ENCODE data around the gene SETD4. TPM values are rescaled to one million over a fixed set of nuclear protein-coding genes. Genes with fewer than 3 reads are reported as not detected.

SETD4 gene
- total RNA-seq, 3 donors from 2014 or later (not counting 1 experiment from before 2014, with no cell fraction given), result 19.1 to 29.3 (median 22.5) TPM

- no peaks in the 10 kb centered on the region for H3K4me1 ChIP-seq (ENCODE audit: control insufficient read depth, insufficient read depth, low read length)
- H3K9me3 ChIP-seq (ENCODE audit: control insufficient read depth, insufficient read depth, low read length), result no peaks in the 10 kb centered on the region
- H3K4me3 Mint-ChIP-seq, result no peak overlapping the region
- no peak overlapping the region for H3K4me3 ChIP-seq (ENCODE audit: low read length)
- no peaks in the 10 kb centered on the region for H3K9me3 Mint-ChIP-seq
- no peak overlapping the region for H3K27ac Mint-ChIP-seq
- peaks cover 2% of the 10 kb centered on the region for H3K27me3 ChIP-seq (ENCODE audit: control insufficient read depth, insufficient read depth, low read length)
- no peaks in the 10 kb centered on the region for H3K4me1 Mint-ChIP-seq
- TF ChIP-seq, protein P1, sequence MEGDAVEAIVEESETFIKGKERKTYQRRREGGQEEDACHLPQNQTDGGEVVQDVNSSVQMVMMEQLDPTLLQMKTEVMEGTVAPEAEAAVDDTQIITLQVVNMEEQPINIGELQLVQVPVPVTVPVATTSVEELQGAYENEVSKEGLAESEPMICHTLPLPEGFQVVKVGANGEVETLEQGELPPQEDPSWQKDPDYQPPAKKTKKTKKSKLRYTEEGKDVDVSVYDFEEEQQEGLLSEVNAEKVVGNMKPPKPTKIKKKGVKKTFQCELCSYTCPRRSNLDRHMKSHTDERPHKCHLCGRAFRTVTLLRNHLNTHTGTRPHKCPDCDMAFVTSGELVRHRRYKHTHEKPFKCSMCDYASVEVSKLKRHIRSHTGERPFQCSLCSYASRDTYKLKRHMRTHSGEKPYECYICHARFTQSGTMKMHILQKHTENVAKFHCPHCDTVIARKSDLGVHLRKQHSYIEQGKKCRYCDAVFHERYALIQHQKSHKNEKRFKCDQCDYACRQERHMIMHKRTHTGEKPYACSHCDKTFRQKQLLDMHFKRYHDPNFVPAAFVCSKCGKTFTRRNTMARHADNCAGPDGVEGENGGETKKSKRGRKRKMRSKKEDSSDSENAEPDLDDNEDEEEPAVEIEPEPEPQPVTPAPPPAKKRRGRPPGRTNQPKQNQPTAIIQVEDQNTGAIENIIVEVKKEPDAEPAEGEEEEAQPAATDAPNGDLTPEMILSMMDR (IDR thresholded peaks at IDR 0.05), result no peak
- H3K27ac ChIP-seq (ENCODE audit: low read length), result no peak overlapping the region
- DNase-seq (no peak), ATAC-seq (no peak)
- H3K27me3 Mint-ChIP-seq (ENCODE audit: low read depth in 2 of 2), result peaks cover 6 to 35% of the 10 kb centered on the region in 2 donors
- H3K36me3 Mint-ChIP-seq, result no peaks in the 10 kb centered on the region
- no peaks in the 10 kb centered on the region for H3K36me3 ChIP-seq (ENCODE audit: control insufficient read depth, insufficient read depth, low read length)
- 83% methylated on average over 13 of the region's 17 CpGs for WGBS (ENCODE audit: insufficient coverage)
- intact Hi-C loops (cut with micrococcal nuclease), result no loop called here
These were observed 55.3 kb downstream of the SETD4 start for GRCh38 chr21:36005018-36005417.

GRCh38 chr21:36004441-36004840 is 55.9 kb downstream of the SETD4 start:
- WGBS (ENCODE audit: insufficient coverage), result 94% methylated on average over 4 of the region's 13 CpGs
- no peak overlapping the region for H3K27ac ChIP-seq (ENCODE audit: low read length)
- H3K27me3 Mint-ChIP-seq (ENCODE audit: low read depth in 2 of 2), result peaks cover 9 to 35% of the 10 kb centered on the region in 2 donors
- no peaks in the 10 kb centered on the region for H3K36me3 Mint-ChIP-seq
- no peak overlapping the region for H3K4me3 ChIP-seq (ENCODE audit: low read length)
- no peaks in the 10 kb centered on the region for H3K4me1 ChIP-seq (ENCODE audit: control insufficient read depth, insufficient read depth, low read length)
- H3K27ac Mint-ChIP-seq, result no peak overlapping the region
- no peak overlapping the region for H3K4me3 Mint-ChIP-seq
- H3K27me3 ChIP-seq (ENCODE audit: control insufficient read depth, insufficient read depth, low read length), result peaks cover 2% of the 10 kb centered on the region
- no peak for DNase-seq
- H3K4me1 Mint-ChIP-seq, result no peaks in the 10 kb centered on the region
- no peaks in the 10 kb centered on the region for H3K36me3 ChIP-seq (ENCODE audit: control insufficient read depth, insufficient read depth, low read length)
- intact Hi-C loops (cut with micrococcal nuclease), result no loop called here
- TF ChIP-seq, protein P1 (IDR thresholded peaks at IDR 0.05), result no peak
- H3K9me3 ChIP-seq (ENCODE audit: control insufficient read depth, insufficient read depth, low read length), result no peaks in the 10 kb centered on the region
- ATAC-seq, result no peak
- H3K9me3 Mint-ChIP-seq, result no peaks in the 10 kb centered on the region

GRCh38 chr21:36003776-36004175 is 56.5 kb downstream of the SETD4 start:
- intact Hi-C loops (cut with micrococcal nuclease), result no loop called here
- Mint-ChIP-seq H3K4me3 (no peak overlapping the region), H3K27me3 (ENCODE audit: low read depth in 2 of 2) (peaks cover 11 to 39% of the 10 kb centered on the region in 2 donors), H3K36me3 (no peaks in the 10 kb centered on the region), H3K4me1 (no peaks in the 10 kb centered on the region), H3K27ac (no peak overlapping the region), H3K9me3 (no peaks in the 10 kb centered on the region)
- no peak overlapping the region for H3K4me3 ChIP-seq (ENCODE audit: low read length)
- no peaks in the 10 kb centered on the region for H3K9me3 ChIP-seq (ENCODE audit: control insufficient read depth, insufficient read depth, low read length)
- H3K4me1 ChIP-seq (ENCODE audit: control insufficient read depth, insufficient read depth, low read length), result no peaks in the 10 kb centered on the region
- TF ChIP-seq, protein P1 (IDR thresholded peaks at IDR 0.05), result no peak
- WGBS (ENCODE audit: insufficient coverage), result 89% methylated on average over 7 of the region's 11 CpGs
- H3K27ac ChIP-seq (ENCODE audit: low read length), result no peak overlapping the region
- H3K36me3 ChIP-seq (ENCODE audit: control insufficient read depth, insufficient read depth, low read length), result no peaks in the 10 kb centered on the region
- DNase-seq (no peak), ATAC-seq (no peak)
- peaks cover 2% of the 10 kb centered on the region for H3K27me3 ChIP-seq (ENCODE audit: control insufficient read depth, insufficient read depth, low read length)

GRCh38 chr21:35996217-35996616 is 64.1 kb downstream of the SETD4 start:
- Mint-ChIP-seq H3K4me3 (no peak overlapping the region), H3K9me3 (no peaks in the 10 kb centered on the region), H3K27me3 (ENCODE audit: low read depth in 2 of 2) (peaks cover 20 to 27% of the 10 kb centered on the region in 2 donors), H3K27ac (no peak overlapping the region), H3K4me1 (no peaks in the 10 kb centered on the region), H3K36me3 (no peaks in the 10 kb centered on the region)
- no peak overlapping the region for H3K4me3 ChIP-seq (ENCODE audit: low read length)
- no peak overlapping the region for H3K27ac ChIP-seq (ENCODE audit: low read length)
- intact Hi-C loops (cut with micrococcal nuclease), result no loop called here
- no peaks in the 10 kb centered on the region for H3K36me3 ChIP-seq (ENCODE audit: control insufficient read depth, insufficient read depth, low read length)
- no peak for DNase-seq
- no peak for ATAC-seq
- no peaks in the 10 kb centered on the region for H3K9me3 ChIP-seq (ENCODE audit: control insufficient read depth, insufficient read depth, low read length)
- no peaks in the 10 kb centered on the region for H3K4me1 ChIP-seq (ENCODE audit: control insufficient read depth, insufficient read depth, low read length)
- TF ChIP-seq, protein P1 (IDR thresholded peaks at IDR 0.05), result no peak
- H3K27me3 ChIP-seq (ENCODE audit: control insufficient read depth, insufficient read depth, low read length), result no peaks in the 10 kb centered on the region

All from natural killer cell (primary cell).